K562 (cell line): Measurements from ENCODE around the gene SEC14L2. TPM values are rescaled to one million over a fixed set of nuclear protein-coding genes. Genes with fewer than 3 reads are reported as not detected.

Source experiments
- ATF1 ChIP-seq, 2 experiments: fragments of 450-650 bp in 1 of 2; IDR thresholded peaks; 2 replicates each; pipeline ENCODE4 v1.6.1; 2016; ENCODE audit warnings: missing compliant biosample characterization in 1 of 2, missing genetic modification characterization in 1 of 2
- E2F3 ChIP-seq: fragments of 250-450 bp; sonication (Bioruptor Pico); IDR thresholded peaks from 2 replicates; pipeline ENCODE4 v1.4.0; 2020; ENCODE audit warnings: mild to moderate bottlenecking
- ELF4 ChIP-seq: fragments of 450-650 bp; formaldehyde crosslinking; IDR thresholded peaks from 2 replicates; pipeline ENCODE4 v1.4.0; 2022; ENCODE audit warnings: missing genetic modification characterization
- ETS2 ChIP-seq: IDR thresholded peaks from 2 replicates; pipeline ENCODE4 v1.6.1; 2016; ENCODE audit warnings: borderline replicate concordance, missing genetic modification characterization, mild to moderate bottlenecking, moderate library complexity, missing compliant biosample characterization; ENCODE audit not compliant: poor library complexity, severe bottlenecking
- FOXA1 ChIP-seq: fragments of 450-650 bp; IDR thresholded peaks from 2 replicates; pipeline ENCODE4 v1.6.1; 2016; ENCODE audit warnings: mild to moderate bottlenecking, borderline replicate concordance
- HMGXB4 ChIP-seq: sonication (generic); formaldehyde crosslinking; IDR thresholded peaks from 2 replicates; pipeline ENCODE4 v1.8.1; 2023; ENCODE audit warnings: mild to moderate bottlenecking, missing genetic modification reagents
- HOXB6 ChIP-seq: fragments of 250-450 bp; sonication (Bioruptor Pico); IDR thresholded peaks from 2 replicates; pipeline ENCODE4 v1.5.1; 2022; ENCODE audit warnings: mild to moderate bottlenecking, borderline replicate concordance
- NBN ChIP-seq: fragments of 450-650 bp; IDR thresholded peaks from 2 replicates; pipeline ENCODE4 v1.6.1; 2016; ENCODE audit warnings: low read depth, mild to moderate bottlenecking
- NCOA1 ChIP-seq: fragments of 450-650 bp; IDR thresholded peaks from 2 replicates; pipeline ENCODE4 v1.6.1; 2016; ENCODE audit warnings: low read depth
- NFXL1 ChIP-seq: fragments of 450-650 bp; formaldehyde crosslinking; IDR thresholded peaks from 2 replicates; pipeline ENCODE4 v1.4.0; 2021; ENCODE audit warnings: mild to moderate bottlenecking
- PCBP2 ChIP-seq: fragments of 200-400 bp; formaldehyde crosslinking; IDR thresholded peaks from 2 replicates; pipeline ENCODE4 v1.6.1; 2018; ENCODE audit warnings: low read length, low read depth, mild to moderate bottlenecking, moderate library complexity; ENCODE audit not compliant: poor library complexity, severe bottlenecking
- PHF20 ChIP-seq: fragments of 450-650 bp; IDR thresholded peaks from 2 replicates; pipeline ENCODE4 v1.6.1; 2018; ENCODE audit not compliant: partially characterized antibody
- SMARCE1 ChIP-seq: fragments of 450-650 bp; IDR thresholded peaks from 2 replicates; pipeline ENCODE4 v1.7.1; 2016; ENCODE audit warnings: mild to moderate bottlenecking
- SP2 ChIP-seq: IDR thresholded peaks from 2 replicates; pipeline ENCODE4 v1.6.1; 2011; ENCODE audit warnings: mild to moderate bottlenecking, low read depth, low read length, moderate library complexity; ENCODE audit not compliant: poor library complexity, severe bottlenecking; ENCODE audit errors: extremely low read depth
- TBP ChIP-seq: optimal IDR thresholded peaks from 2 replicates; pipeline ENCODE3; 2011; ENCODE audit warnings: low read depth, low read length, improper control_type of control experiment
- ZNF232 ChIP-seq: sonication (generic); formaldehyde crosslinking; IDR thresholded peaks from 2 replicates; pipeline ENCODE4 v1.8.0; 2022; ENCODE audit warnings: mild to moderate bottlenecking, missing genetic modification reagents
- ZNF444 ChIP-seq: fragments of 250-450 bp; sonication (Bioruptor Pico); IDR thresholded peaks from 2 replicates; pipeline ENCODE4 v1.4.0; 2020; ENCODE audit warnings: mild to moderate bottlenecking, moderate library complexity
- ZNF551 ChIP-seq: fragments of 250-450 bp; sonication (Bioruptor Pico); IDR thresholded peaks from 2 replicates; pipeline ENCODE4 v1.5.0; 2021; ENCODE audit warnings: mild to moderate bottlenecking, moderate library complexity
- ZNF77 ChIP-seq: fragments of 250-450 bp; sonication (Bioruptor Pico); IDR thresholded peaks from 2 replicates; pipeline ENCODE4 v1.5.0; 2020
- polyA plus RNA-seq, 8 experiments: library from polyadenylated mRNA; depleted of rRNA in 4 of 8; stranded (reverse) in 5 of 8; unstranded in 3 of 8; fragments of >200 nt; fragmentation: Nextera tagmentation in 2 of 8; fragmentation: Illumina TruSeq in 1 of 8; extraction: Ambion mirVana in 2 of 8; extraction: Trizol in 1 of 8; gene quantifications; 2 replicates each; pipeline versions ENCODE4 v1.2.1 to v1.2.3, GENCODE V29; 2011 to 2014; ENCODE audit warnings: inconsistent platforms in 1 of 8, missing spikeins in 1 of 8
- total RNA-seq, 7 experiments: library from RNA; depleted of rRNA in 6 of 7; stranded (reverse); fragments of >200 nt in 6 of 7; fragmentation: Illumina TruSeq in 2 of 7; extraction: Trizol in 2 of 7; gene quantifications; 2 replicates each; pipeline versions ENCODE4 v1.2.1 to v1.2.3, GENCODE V29; 2011 to 2021; ENCODE audit warnings: low replicate concordance in 1 of 7
- TF ChIP-seq, protein P1 (sequence below): fragments of 250-450 bp; sonication (Bioruptor Pico); IDR thresholded peaks from 2 replicates; pipeline ENCODE4 v1.5.0; 2021; ENCODE audit warnings: mild to moderate bottlenecking, moderate library complexity
- TF ChIP-seq, protein P2 (sequence below): sonication (generic); formaldehyde crosslinking; IDR thresholded peaks from 2 replicates; pipeline ENCODE4 v1.8.0; 2022; ENCODE audit warnings: mild to moderate bottlenecking, low read depth, missing genetic modification reagents
- TF ChIP-seq, protein P3 (sequence below): fragments of 250-450 bp; sonication (Bioruptor Pico); IDR thresholded peaks from 2 replicates; pipeline ENCODE4 v1.4.0; 2020; ENCODE audit warnings: borderline replicate concordance

SEC14L2 gene
- total and polyA plus RNA-seq, 9 of the 15 experiments (the other 6 are each of a cell fraction or from before 2014, with no cell fraction given): 0.03 to 0.17 (median 0.10) TPM

- TF ChIP-seq ETS2 (tag): no peak
- TF ChIP-seq, protein P1, sequence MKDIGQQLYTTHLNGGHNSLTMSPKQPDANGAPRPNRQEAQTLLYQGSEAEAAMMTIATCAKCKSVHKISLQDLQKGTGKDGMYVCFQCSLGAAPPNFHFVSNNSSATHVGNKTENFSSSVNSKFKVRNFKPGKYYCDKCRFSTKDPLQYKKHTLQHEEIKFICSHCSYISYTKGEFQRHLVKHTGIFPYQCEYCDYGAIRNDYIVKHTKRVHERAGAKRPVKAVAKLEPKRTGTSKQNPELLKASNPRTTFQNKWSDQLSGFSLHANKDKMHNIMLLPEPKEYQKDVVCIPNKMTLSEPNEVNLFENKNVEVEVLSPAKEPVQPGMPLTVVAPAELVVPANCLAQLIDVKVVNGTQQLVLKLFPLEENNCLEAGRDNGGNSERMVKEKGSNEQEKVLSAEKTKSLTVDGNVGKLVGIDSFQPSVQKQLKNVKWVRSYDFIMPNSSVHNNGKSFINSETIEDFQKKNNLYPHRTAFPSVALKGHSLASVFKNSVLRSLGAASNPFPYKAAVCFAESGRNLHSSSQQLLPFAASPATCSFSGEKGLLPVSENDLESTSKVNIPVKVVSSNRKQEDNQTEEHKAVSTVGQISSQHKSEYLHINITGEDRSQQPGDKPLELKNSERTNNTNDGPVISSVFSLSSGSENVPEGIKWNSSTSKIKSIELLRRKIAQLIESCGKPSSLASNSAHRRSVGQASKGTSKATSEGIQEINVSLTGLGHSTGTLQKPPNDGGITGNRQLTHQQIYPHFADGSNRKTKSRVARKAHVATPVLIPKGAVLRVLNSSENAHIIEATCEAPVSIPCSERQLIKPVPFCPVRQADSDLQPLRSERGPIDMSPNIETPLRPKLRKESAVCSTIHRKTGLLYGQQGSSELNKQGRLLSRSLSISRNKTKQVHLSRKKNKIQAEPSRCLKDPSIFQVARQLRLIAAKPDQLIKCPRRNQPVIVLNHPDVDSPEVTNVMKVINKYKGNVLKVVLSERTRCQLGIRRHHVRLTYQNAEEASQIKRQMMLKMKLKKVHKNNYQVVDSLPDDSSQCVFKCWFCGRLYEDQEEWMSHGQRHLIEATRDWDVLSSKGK (CRISPR knock-in tag): no peak
- TF ChIP-seq, protein P2, sequence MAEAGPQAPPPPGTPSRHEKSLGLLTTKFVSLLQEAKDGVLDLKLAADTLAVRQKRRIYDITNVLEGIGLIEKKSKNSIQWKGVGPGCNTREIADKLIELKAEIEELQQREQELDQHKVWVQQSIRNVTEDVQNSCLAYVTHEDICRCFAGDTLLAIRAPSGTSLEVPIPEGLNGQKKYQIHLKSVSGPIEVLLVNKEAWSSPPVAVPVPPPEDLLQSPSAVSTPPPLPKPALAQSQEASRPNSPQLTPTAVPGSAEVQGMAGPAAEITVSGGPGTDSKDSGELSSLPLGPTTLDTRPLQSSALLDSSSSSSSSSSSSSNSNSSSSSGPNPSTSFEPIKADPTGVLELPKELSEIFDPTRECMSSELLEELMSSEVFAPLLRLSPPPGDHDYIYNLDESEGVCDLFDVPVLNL: no peak
- peak; percentile 29; the same call in 1 of the 2 replicates for TF ChIP-seq NCOA1
- no peak for TF ChIP-seq HMGXB4 (CRISPR knock-in tag)
- TF ChIP-seq FOXA1: no peak
- TF ChIP-seq SP2: no peak
- no peak for TF ChIP-seq PHF20
- TF ChIP-seq, protein P3, sequence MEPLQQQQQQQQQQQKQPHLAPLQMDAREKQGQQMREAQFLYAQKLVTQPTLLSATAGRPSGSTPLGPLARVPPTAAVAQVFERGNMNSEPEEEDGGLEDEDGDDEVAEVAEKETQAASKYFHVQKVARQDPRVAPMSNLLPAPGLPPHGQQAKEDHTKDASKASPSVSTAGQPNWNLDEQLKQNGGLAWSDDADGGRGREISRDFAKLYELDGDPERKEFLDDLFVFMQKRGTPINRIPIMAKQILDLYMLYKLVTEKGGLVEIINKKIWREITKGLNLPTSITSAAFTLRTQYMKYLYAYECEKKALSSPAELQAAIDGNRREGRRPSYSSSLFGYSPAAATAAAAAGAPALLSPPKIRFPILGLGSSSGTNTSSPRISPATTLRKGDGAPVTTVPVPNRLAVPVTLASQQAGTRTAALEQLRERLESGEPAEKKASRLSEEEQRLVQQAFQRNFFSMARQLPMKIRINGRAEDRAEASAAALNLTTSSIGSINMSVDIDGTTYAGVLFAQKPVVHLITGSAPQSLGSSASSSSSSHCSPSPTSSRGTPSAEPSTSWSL: no peak
- no peak for TF ChIP-seq ZNF232
- TF ChIP-seq PCBP2: no peak
- TF ChIP-seq E2F3 (CRISPR knock-in tag): no peak
- no peak for TF ChIP-seq HOXB6 (CRISPR knock-in tag)
- TF ChIP-seq NFXL1 (CRISPR knock-in tag): no peak
- no peak for TF ChIP-seq ZNF444 (CRISPR knock-in tag)
- no peak for TF ChIP-seq ZNF77
- no peak for TF ChIP-seq ZNF551
- no peak for TF ChIP-seq NBN
- TF ChIP-seq TBP: peak; percentile 69
- no peak for TF ChIP-seq ELF4 (CRISPR knock-in tag)
- TF ChIP-seq ATF1 (CRISPR knock-in tag; IDR thresholded peaks at IDR 0.05): peak; percentile 57
- TF ChIP-seq ATF1 (tag; IDR thresholded peaks at IDR 0.05): peak; percentile 95
- no peak for TF ChIP-seq SMARCE1
These were observed 27.2 kb downstream of the SEC14L2 start (continued) for GRCh38 chr22:30423959-30424533.
